ENCODE data around the gene HYAL1. TPM values are rescaled to one million over a fixed set of nuclear protein-coding genes. Genes with fewer than 3 reads are reported as not detected.

The HYAL1 gene
- total RNA-seq, 1 donor from 2014 or later, result 58.2 TPM

- H3K4me1 ChIP-seq, result peaks cover 48% of the 10 kb centered on the region
- DNase-seq (no peak), ATAC-seq (no peak)
- no peaks in the 10 kb centered on the region for H3K36me3 ChIP-seq
- H3K27me3 ChIP-seq (ENCODE audit: low read depth), result no peaks in the 10 kb centered on the region
- H3K9me3 ChIP-seq, result no peaks in the 10 kb centered on the region
- no peak overlapping the region for H3K27ac ChIP-seq
- TF ChIP-seq CTCF (IDR thresholded peaks at IDR 0.05), result no peak
- H3K4me3 ChIP-seq, result no peak overlapping the region
- intact Hi-C loops (cut with DNase I), result no loop called here
Measured at GRCh38 chr3:50296721-50297383, 6.5 kb downstream of the HYAL1 start.

GRCh38 chr3:50295553-50296431, 7.6 kb downstream of the HYAL1 start:
- Histone ChIP-seq H3K36me3 (no peaks in the 10 kb centered on the region), H3K4me3 (no peak overlapping the region)

GRCh38 chr3:50294492-50295403, 8.6 kb downstream of the HYAL1 start:
- Histone ChIP-seq H3K4me3 (no peak overlapping the region), H3K36me3 (peaks cover 8% of the 10 kb centered on the region), H3K27ac (no peak overlapping the region), H3K27me3 (ENCODE audit: low read depth) (no peaks in the 10 kb centered on the region), H3K4me1 (peaks cover 43% of the 10 kb centered on the region), H3K9me3 (no peaks in the 10 kb centered on the region)
- intact Hi-C loops (cut with DNase I), result no loop called here
- DNase-seq (no peak), ATAC-seq (no peak)
- TF ChIP-seq CTCF (IDR thresholded peaks at IDR 0.05), result no peak

More at GRCh38 chr3:50295553-50296431, 7.6 kb downstream of the HYAL1 start:
- Histone ChIP-seq H3K9me3 (no peaks in the 10 kb centered on the region), H3K4me1 (peaks cover 47% of the 10 kb centered on the region), H3K27ac (no peak overlapping the region), H3K27me3 (ENCODE audit: low read depth) (no peaks in the 10 kb centered on the region)
- intact Hi-C loops (cut with DNase I), result no loop called here
- no peak for DNase-seq
- TF ChIP-seq CTCF (IDR thresholded peaks at IDR 0.05), result no peak
- ATAC-seq, result no peak

- intact Hi-C loops (cut with DNase I), result no loop called here
- H3K27ac ChIP-seq, result no peak overlapping the region
Measured at GRCh38 chr3:50294089-50294488, 9.3 kb downstream of the HYAL1 start.

More at GRCh38 chr3:50294089-50294488, 9.3 kb downstream of the HYAL1 start:
- no peaks in the 10 kb centered on the region for H3K27me3 ChIP-seq (ENCODE audit: low read depth)
- H3K36me3 ChIP-seq, result peaks cover 15% of the 10 kb centered on the region
- DNase-seq, result no peak
- no peak for TF ChIP-seq CTCF (IDR thresholded peaks at IDR 0.05)
- no peak for ATAC-seq
- H3K4me1 ChIP-seq, result peaks cover 41% of the 10 kb centered on the region
- H3K9me3 ChIP-seq, result no peaks in the 10 kb centered on the region
- no peak overlapping the region for H3K4me3 ChIP-seq
